IPS-15b (cell line): ENCODE measurements around the gene HOXB3.

Source experiments
- H3K27me3 ChIP-seq: one replicate; pipeline ENCODE4 v1.6.1; 2013; ENCODE audit warnings: low read length; ENCODE audit not compliant: control insufficient read depth, insufficient read depth
- H3K36me3 ChIP-seq: one replicate; pipeline ENCODE4 v1.6.1; 2013; ENCODE audit warnings: low read length; ENCODE audit not compliant: control insufficient read depth, insufficient read depth
- H3K4me1 ChIP-seq: one replicate; pipeline ENCODE4 v1.6.1; 2013; ENCODE audit warnings: mild to moderate bottlenecking, low read length; ENCODE audit not compliant: control insufficient read depth, insufficient read depth
- H3K4me3 ChIP-seq: one replicate; pipeline ENCODE4 v1.5.1; 2013; ENCODE audit warnings: low read depth, low read length
- H3K9ac ChIP-seq: one replicate; pipeline ENCODE4 v1.6.1; 2013; ENCODE audit warnings: low read depth, mild to moderate bottlenecking, low read length
- H3K9me3 ChIP-seq: one replicate; pipeline ENCODE4 v1.6.1; 2013; ENCODE audit warnings: mild to moderate bottlenecking, low read length; ENCODE audit not compliant: control insufficient read depth, insufficient read depth

Gene HOXB3

GRCh38 chr17:48579760-48580554 is 10.1 kb downstream of the HOXB3 start:
- H3K9me3 ChIP-seq, result no peaks in the 10 kb centered on the region
- no peaks in the 10 kb centered on the region for H3K36me3 ChIP-seq
- H3K27me3 ChIP-seq, result peaks cover 96% of the 10 kb centered on the region
- no peak overlapping the region for H3K9ac ChIP-seq
- no peak overlapping the region for H3K4me3 ChIP-seq
- H3K4me1 ChIP-seq, result no peaks in the 10 kb centered on the region

- Histone ChIP-seq H3K4me3 (no peak overlapping the region), H3K4me1 (no peaks in the 10 kb centered on the region), H3K9ac (no peak overlapping the region), H3K36me3 (no peaks in the 10 kb centered on the region), H3K9me3 (no peaks in the 10 kb centered on the region), H3K27me3 (peaks cover 96% of the 10 kb centered on the region)
Measured at GRCh38 chr17:48579471-48579759, 10.6 kb downstream of the HOXB3 start.

GRCh38 chr17:48578616-48579470 is 11.2 kb downstream of the HOXB3 start:
- H3K27me3 ChIP-seq, result peaks cover 96% of the 10 kb centered on the region

GRCh38 chr17:48577946-48578615 is 12.0 kb downstream of the HOXB3 start, which contains the start of gene HOXB4:
HOXB4 (minus strand) TSS chr17:48578350; CDS start chr17:48578319, 31 bp downstream.
- Histone ChIP-seq H3K9me3 (no peaks in the 10 kb centered on the region), H3K27me3 (peaks cover 96% of the 10 kb centered on the region), H3K36me3 (no peaks in the 10 kb centered on the region), H3K9ac (no peak within 1 kb of the TSS), H3K4me3 (peak within 1 kb of the TSS; percentile 28), H3K4me1 (no peaks in the 10 kb centered on the region)

More at GRCh38 chr17:48578616-48579470, 11.2 kb downstream of the HOXB3 start:
- H3K9ac ChIP-seq, result no peak overlapping the region
- no peaks in the 10 kb centered on the region for H3K36me3 ChIP-seq
- H3K9me3 ChIP-seq, result no peaks in the 10 kb centered on the region
- H3K4me1 ChIP-seq, result no peaks in the 10 kb centered on the region
- peak overlapping the region; percentile 28 for H3K4me3 ChIP-seq

- no peaks in the 10 kb centered on the region for H3K36me3 ChIP-seq
- no peaks in the 10 kb centered on the region for H3K9me3 ChIP-seq
- no peak overlapping the region for H3K9ac ChIP-seq
- no peaks in the 10 kb centered on the region for H3K4me1 ChIP-seq
- H3K4me3 ChIP-seq, result peak overlapping the region; percentile 23
- peaks cover 96% of the 10 kb centered on the region for H3K27me3 ChIP-seq
Measured at GRCh38 chr17:48577330-48577945, 12.6 kb downstream of the HOXB3 start.

GRCh38 chr17:48576479-48577309 is 13.3 kb downstream of the HOXB3 start:
- Histone ChIP-seq H3K9ac (no peak overlapping the region), H3K27me3 (peaks cover 96% of the 10 kb centered on the region), H3K9me3 (no peaks in the 10 kb centered on the region), H3K4me1 (no peaks in the 10 kb centered on the region), H3K36me3 (no peaks in the 10 kb centered on the region), H3K4me3 (peak overlapping the region; percentile 23)

- Histone ChIP-seq H3K36me3 (no peaks in the 10 kb centered on the region), H3K4me1 (no peaks in the 10 kb centered on the region), H3K27me3 (peaks cover 96% of the 10 kb centered on the region), H3K4me3 (peak overlapping the region; percentile 3), H3K9me3 (no peaks in the 10 kb centered on the region), H3K9ac (no peak overlapping the region)
Measured at GRCh38 chr17:48575673-48576478, 14.2 kb downstream of the HOXB3 start.

- Histone ChIP-seq H3K4me3 (no peak overlapping the region), H3K9me3 (no peaks in the 10 kb centered on the region), H3K27me3 (peaks cover 96% of the 10 kb centered on the region), H3K9ac (no peak overlapping the region), H3K4me1 (no peaks in the 10 kb centered on the region), H3K36me3 (no peaks in the 10 kb centered on the region)
Measured at GRCh38 chr17:48575066-48575582, 14.9 kb downstream of the HOXB3 start.

GRCh38 chr17:48574505-48575065 is 15.5 kb downstream of the HOXB3 start:
- Histone ChIP-seq H3K4me3 (peak overlapping the region; percentile 8), H3K4me1 (peaks cover 2% of the 10 kb centered on the region), H3K27me3 (peaks cover 96% of the 10 kb centered on the region), H3K9me3 (no peaks in the 10 kb centered on the region), H3K36me3 (no peaks in the 10 kb centered on the region), H3K9ac (no peak overlapping the region)

GRCh38 chr17:48571826-48572417 is 18.1 kb downstream of the HOXB3 start:
- peak overlapping the region; percentile 8 for H3K4me3 ChIP-seq
- H3K9me3 ChIP-seq, result no peaks in the 10 kb centered on the region
- H3K4me1 ChIP-seq, result peaks cover 4% of the 10 kb centered on the region
- peaks cover 99% of the 10 kb centered on the region for H3K27me3 ChIP-seq
- no peaks in the 10 kb centered on the region for H3K36me3 ChIP-seq
- no peak overlapping the region for H3K9ac ChIP-seq
